Activated T-cell treated with anti-CD3 and anti-CD28 coated beads, Interleukin-2, amount 50 U/mL, for 4 hours (primary cell): ENCODE data around the gene MYOZ3. TPM values are rescaled to one million over a fixed set of nuclear protein-coding genes. Genes with fewer than 3 reads are reported as not detected.
A peak's percentile ranks its signal among the peaks of the same experiment; 100 is the strongest.

ENCODE experiments used
- ATAC-seq, 2 donors: fragments of 200-7000 bp; cut with Tn5 transposase; one replicate each; pipeline ENCODE4 v1.10.0; 2021
- DNase-seq: peaks from one replicate; pipeline ENCODE4 v3.0.0-alpha.2; 2020
- H3K27me3 Mint-ChIP-seq: one replicate; pipeline ENCODE4 v1.8.0; 2021; ENCODE audit warnings: low read depth, mixed read lengths
- H3K36me3 Mint-ChIP-seq: one replicate; pipeline ENCODE4 v1.8.0; 2022; ENCODE audit warnings: mixed read lengths; ENCODE audit not compliant: insufficient read depth
- H3K4me1 Mint-ChIP-seq: one replicate; pipeline ENCODE4 v1.8.0; 2021; ENCODE audit warnings: low read depth, mixed read lengths
- H3K4me3 Mint-ChIP-seq: one replicate; pipeline ENCODE4 v1.8.0; 2021; ENCODE audit warnings: mild to moderate bottlenecking, moderate library complexity, mixed read lengths
- H3K9me3 Mint-ChIP-seq: one replicate; pipeline ENCODE4 v1.8.0; 2021; ENCODE audit warnings: mixed read lengths
- total RNA-seq, 3 donors: library from RNA; stranded (reverse); gene quantifications; one replicate each; pipeline ENCODE4 v1.2.1, GENCODE V29; 2021

Gene MYOZ3
- total RNA-seq, 3 donors from 2014 or later, result 0.21 to 0.86 TPM; not detected in 1

DNA sequence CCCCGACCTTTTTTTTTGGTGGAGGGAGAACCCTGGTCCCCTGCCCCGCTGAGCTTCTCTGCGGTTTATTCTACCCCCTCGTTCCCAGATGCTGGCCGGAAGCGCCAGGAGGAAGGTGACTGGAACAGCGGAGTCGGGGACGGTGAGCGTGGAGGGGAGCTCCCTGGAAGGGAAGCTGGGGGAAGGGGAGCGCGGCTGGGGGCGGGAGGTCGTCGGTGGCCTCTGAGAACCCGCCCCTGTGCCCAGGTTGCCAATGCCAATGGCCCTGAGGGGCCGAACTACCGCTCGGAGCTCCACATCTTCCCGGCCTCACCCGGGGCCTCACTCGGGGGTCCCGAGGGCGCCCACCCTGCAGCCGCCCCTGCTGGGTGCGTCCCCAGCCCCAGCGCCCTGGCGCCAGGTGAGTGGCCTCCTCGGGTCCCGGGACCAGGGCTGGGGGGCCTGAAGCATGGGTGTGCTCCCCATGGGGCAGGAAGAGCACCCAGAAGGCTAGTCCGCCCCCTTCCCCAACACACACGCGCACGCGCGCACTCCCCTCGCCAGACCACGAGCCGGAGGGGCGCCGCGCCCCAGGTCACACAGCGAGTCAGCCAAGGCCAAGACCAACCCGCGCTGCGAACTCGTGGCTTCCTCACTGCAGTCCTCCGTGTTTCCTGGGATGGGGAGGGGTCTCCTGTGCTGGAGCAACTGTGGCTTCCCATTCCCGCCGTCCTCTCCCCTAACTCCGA is 10.6 kb downstream of the MYOZ3 start:
- no peak for DNase-seq
- ATAC-seq, result peak; percentile 64 to 70
- Mint-ChIP-seq H3K36me3 (no peaks in the 10 kb centered on the region), H3K9me3 (no peaks in the 10 kb centered on the region), H3K27me3 (peaks cover 27% of the 10 kb centered on the region), H3K4me1 (peaks cover 10% of the 10 kb centered on the region), H3K4me3 (peak overlapping the region; percentile 77)

DNA sequence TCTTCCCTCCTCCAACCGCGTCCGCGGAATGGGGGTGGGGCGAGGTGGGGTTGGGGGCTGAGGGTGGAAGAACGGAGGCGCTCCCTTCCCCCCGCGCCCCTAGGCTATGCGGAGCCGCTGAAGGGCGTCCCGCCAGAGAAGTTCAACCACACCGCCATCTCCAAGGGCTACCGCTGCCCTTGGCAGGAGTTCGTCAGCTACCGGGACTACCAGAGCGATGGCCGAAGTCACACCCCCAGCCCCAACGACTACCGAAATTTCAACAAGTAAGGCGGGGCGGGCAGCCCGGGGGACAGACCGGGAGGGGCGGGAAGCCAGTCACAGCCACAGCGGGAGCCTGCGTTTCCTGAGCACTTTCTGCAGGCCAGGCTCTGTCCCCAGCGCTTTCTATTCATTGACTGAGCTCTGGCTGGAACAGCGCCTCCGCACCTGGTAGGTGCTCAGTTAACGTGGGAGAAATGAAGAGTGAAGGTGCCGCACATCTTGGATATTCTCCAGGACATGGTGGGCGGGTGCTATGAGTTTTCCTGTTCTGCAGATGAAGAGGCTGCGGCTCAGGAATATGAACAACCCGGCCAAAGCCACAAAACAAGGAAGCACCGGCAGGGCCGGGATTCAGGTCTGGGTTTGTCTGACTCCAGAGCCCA is 11.3 kb downstream of the MYOZ3 start:
- peaks cover 27% of the 10 kb centered on the region for H3K27me3 Mint-ChIP-seq
- no peaks in the 10 kb centered on the region for H3K9me3 Mint-ChIP-seq
- ATAC-seq, result peak; percentile 70 to 72
- no peaks in the 10 kb centered on the region for H3K36me3 Mint-ChIP-seq
- peak overlapping the region; percentile 77 for H3K4me3 Mint-ChIP-seq
- DNase-seq, result no peak
- H3K4me1 Mint-ChIP-seq, result peaks cover 10% of the 10 kb centered on the region

DNA sequence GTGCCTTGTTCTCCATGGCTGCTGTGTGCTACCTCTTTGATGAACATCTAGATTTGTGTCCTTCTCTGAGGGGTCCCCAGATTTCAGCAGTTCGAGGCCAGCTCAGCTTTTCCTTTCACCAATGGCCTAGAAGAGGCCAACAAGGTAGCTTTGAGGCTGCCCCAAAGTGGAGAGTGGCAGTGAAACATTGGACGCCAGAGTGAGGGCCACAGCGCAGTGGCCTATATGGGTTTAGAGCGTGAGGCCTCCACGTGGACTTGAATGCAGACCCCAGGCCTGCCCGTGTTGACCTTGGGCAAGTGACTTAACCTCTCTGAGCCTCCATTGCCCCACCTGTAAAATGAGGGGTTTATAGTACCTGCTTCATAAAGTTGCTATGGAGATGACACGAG is 11.8 kb downstream of the MYOZ3 start:
- peaks cover 10% of the 10 kb centered on the region for H3K4me1 Mint-ChIP-seq
- H3K36me3 Mint-ChIP-seq, result no peaks in the 10 kb centered on the region
- H3K27me3 Mint-ChIP-seq, result peaks cover 27% of the 10 kb centered on the region
- peak overlapping the region; percentile 77 for H3K4me3 Mint-ChIP-seq
- ATAC-seq (no peak), DNase-seq (no peak)
- no peaks in the 10 kb centered on the region for H3K9me3 Mint-ChIP-seq

DNA sequence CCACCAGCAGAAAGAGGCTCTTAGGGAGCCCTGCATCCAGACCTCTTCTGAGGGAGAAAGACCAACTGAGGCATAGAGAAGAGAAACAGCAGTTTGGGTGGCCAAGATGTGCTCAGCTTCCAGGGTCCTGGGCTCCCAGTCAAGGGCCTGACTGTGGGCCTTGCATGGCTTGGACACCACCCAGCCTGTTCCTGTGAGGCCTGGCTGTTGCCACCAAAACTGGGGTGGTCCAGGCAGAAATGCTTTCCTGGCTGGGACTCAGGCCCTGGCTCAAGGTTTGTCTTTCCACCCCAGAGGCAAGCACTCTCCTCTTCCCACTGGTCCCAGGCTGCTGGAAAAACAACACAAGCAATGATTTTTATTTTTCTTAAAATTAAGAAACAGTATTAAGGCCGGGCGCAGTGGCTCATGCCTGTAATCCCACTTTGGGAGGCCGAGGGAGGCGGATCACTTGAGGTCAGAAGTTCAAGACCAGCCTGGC is 13.3 kb downstream of the MYOZ3 start:
- ATAC-seq (no peak), DNase-seq (no peak)
- H3K9me3 Mint-ChIP-seq, result no peaks in the 10 kb centered on the region
- H3K36me3 Mint-ChIP-seq, result no peaks in the 10 kb centered on the region
- H3K4me1 Mint-ChIP-seq, result peaks cover 10% of the 10 kb centered on the region
- peaks cover 26% of the 10 kb centered on the region for H3K27me3 Mint-ChIP-seq
- no peak overlapping the region for H3K4me3 Mint-ChIP-seq

GRCh38 chr5:150675069-150675468 is 14.0 kb downstream of the MYOZ3 start:
- H3K27me3 Mint-ChIP-seq, result peaks cover 23% of the 10 kb centered on the region
- ATAC-seq (no peak), DNase-seq (no peak)
- no peaks in the 10 kb centered on the region for H3K9me3 Mint-ChIP-seq
- no peaks in the 10 kb centered on the region for H3K36me3 Mint-ChIP-seq
- H3K4me3 Mint-ChIP-seq, result no peak overlapping the region
- H3K4me1 Mint-ChIP-seq, result peaks cover 10% of the 10 kb centered on the region

- ATAC-seq (no peak), DNase-seq (no peak)
- Mint-ChIP-seq H3K4me1 (peaks cover 3% of the 10 kb centered on the region), H3K9me3 (no peaks in the 10 kb centered on the region), H3K4me3 (no peak overlapping the region), H3K27me3 (peaks cover 8% of the 10 kb centered on the region), H3K36me3 (peaks cover 5% of the 10 kb centered on the region)
Measured at GRCh38 chr5:150676578-150676977, 15.5 kb downstream of the MYOZ3 start.

DNA sequence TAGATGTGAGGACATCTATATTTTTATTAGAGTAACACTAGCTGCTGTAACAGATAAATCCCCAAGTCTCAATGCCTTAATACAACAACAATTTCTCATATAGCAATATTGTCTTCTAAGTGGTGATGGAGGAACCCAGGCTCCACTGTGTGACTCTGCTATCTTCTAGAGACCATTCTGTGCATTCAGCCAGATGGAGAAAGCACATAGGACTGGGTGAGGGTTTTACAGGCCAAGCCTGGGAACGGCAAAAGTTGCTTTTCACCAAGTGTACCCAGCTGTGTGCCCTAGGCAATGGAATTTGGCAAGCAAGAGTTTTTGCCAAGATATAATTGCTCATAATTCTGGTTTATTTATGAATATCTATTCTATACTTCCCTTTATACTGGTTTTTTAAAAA is 28.1 kb downstream of the MYOZ3 start:
- ATAC-seq (no peak), DNase-seq (no peak)
- no peaks in the 10 kb centered on the region for H3K9me3 Mint-ChIP-seq
- H3K4me1 Mint-ChIP-seq, result no peaks in the 10 kb centered on the region
- no peak overlapping the region for H3K4me3 Mint-ChIP-seq
- peaks cover 27% of the 10 kb centered on the region for H3K36me3 Mint-ChIP-seq
- H3K27me3 Mint-ChIP-seq, result no peaks in the 10 kb centered on the region

DNA sequence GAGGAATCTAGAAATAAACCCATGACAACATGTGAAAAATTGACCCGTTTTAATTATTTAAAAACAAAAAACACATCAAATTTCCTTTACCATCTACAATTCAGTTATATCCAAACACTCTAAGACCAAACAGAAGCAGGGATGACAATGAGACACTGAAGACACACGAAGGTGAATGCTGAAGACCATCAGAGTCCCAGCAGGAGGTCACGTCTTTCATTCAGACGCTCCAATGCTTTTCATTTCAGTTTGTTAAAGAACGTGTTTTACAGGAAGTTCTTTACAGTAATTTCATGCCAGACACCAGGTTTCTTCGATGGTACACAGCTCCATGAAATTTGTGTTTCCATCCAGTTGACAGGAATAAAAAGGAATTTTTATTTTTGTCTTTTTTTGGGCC is 29.7 kb downstream of the MYOZ3 start:
- Mint-ChIP-seq H3K9me3 (no peaks in the 10 kb centered on the region), H3K27me3 (no peaks in the 10 kb centered on the region), H3K4me1 (no peaks in the 10 kb centered on the region), H3K4me3 (no peak overlapping the region), H3K36me3 (peaks cover 40% of the 10 kb centered on the region)
- ATAC-seq (no peak), DNase-seq (no peak)

DNA sequence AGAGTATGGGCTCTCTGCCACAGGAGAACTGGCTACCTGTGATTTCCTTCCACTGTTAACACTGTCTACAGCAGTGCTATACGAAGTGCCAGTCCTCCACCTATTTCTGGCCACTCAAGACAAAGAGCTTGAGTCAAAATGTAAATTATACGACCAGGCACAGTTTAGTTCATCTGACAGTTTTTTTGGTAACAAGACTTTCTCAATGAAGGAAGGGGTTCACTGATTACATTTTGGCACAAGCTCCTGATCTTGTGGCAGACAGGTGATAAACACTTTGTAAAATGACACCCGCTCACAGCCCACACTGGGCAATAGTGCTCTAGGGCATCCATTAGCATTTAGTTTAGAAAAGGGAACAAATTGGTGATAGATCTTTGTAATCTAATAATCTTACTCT is 31.2 kb downstream of the MYOZ3 start:
- DNase-seq (no peak), ATAC-seq (no peak)
- Mint-ChIP-seq H3K36me3 (peaks cover 45% of the 10 kb centered on the region), H3K4me1 (no peaks in the 10 kb centered on the region), H3K9me3 (no peaks in the 10 kb centered on the region), H3K4me3 (no peak overlapping the region), H3K27me3 (no peaks in the 10 kb centered on the region)

GRCh38 chr5:150694612-150695011 is 33.6 kb downstream of the MYOZ3 start:
- Mint-ChIP-seq H3K27me3 (no peaks in the 10 kb centered on the region), H3K9me3 (no peaks in the 10 kb centered on the region), H3K4me1 (peaks cover 6% of the 10 kb centered on the region), H3K36me3 (peaks cover 54% of the 10 kb centered on the region), H3K4me3 (no peak overlapping the region)
- no peak for ATAC-seq
- DNase-seq, result no peak

GRCh38 chr5:150700246-150700593 is 39.2 kb downstream of the MYOZ3 start:
- peak; percentile 13 to 30 for ATAC-seq
- no peaks in the 10 kb centered on the region for H3K27me3 Mint-ChIP-seq
- no peaks in the 10 kb centered on the region for H3K9me3 Mint-ChIP-seq
- DNase-seq, result no peak
- H3K4me3 Mint-ChIP-seq, result no peak overlapping the region
- H3K36me3 Mint-ChIP-seq, result peaks cover 29% of the 10 kb centered on the region
- H3K4me1 Mint-ChIP-seq, result peaks cover 9% of the 10 kb centered on the region

- ATAC-seq (peak; percentile 94 to 97), DNase-seq (peak; percentile 87)
- H3K4me3 Mint-ChIP-seq, result no peak within 1 kb of the TSS
- H3K27me3 Mint-ChIP-seq, result no peaks in the 10 kb centered on the region
- H3K9me3 Mint-ChIP-seq, result no peaks in the 10 kb centered on the region
- H3K4me1 Mint-ChIP-seq, result peaks cover 9% of the 10 kb centered on the region
- H3K36me3 Mint-ChIP-seq, result peaks cover 25% of the 10 kb centered on the region
Measured at GRCh38 chr5:150700594-150701377, 39.7 kb downstream of the MYOZ3 start, which contains the start of gene RBM22. Gene RBM22, minus strand, starts transcription at chr5:150701062. Its CDS starts 77 bp downstream, at chr5:150700985.

GRCh38 chr5:150703762-150704161 is 42.7 kb downstream of the MYOZ3 start:
- Mint-ChIP-seq H3K36me3 (peaks cover 14% of the 10 kb centered on the region), H3K4me1 (peaks cover 2% of the 10 kb centered on the region), H3K9me3 (no peaks in the 10 kb centered on the region), H3K4me3 (no peak overlapping the region), H3K27me3 (no peaks in the 10 kb centered on the region)
- DNase-seq (no peak), ATAC-seq (no peak)

GRCh38 chr5:150706776-150707390 is 45.8 kb downstream of the MYOZ3 start:
- no peak for DNase-seq
- H3K9me3 Mint-ChIP-seq, result no peaks in the 10 kb centered on the region
- H3K36me3 Mint-ChIP-seq, result peaks cover 21% of the 10 kb centered on the region
- no peak overlapping the region for H3K4me3 Mint-ChIP-seq
- no peak for ATAC-seq
- no peaks in the 10 kb centered on the region for H3K27me3 Mint-ChIP-seq
- H3K4me1 Mint-ChIP-seq, result peaks cover 2% of the 10 kb centered on the region
